ENCODE measurements around the gene KCNA3.

The KCNA3 gene

GRCh38 chr1:110674337-110675059, at the start of gene KCNA3:
TSS of gene KCNA3 (minus strand) at chr1:110674940. CDS start at chr1:110674809, 131 bp downstream.
- DNase-seq (ENCODE audit: low read depth, low spot score), result peak; percentile 12

- no peak for DNase-seq (ENCODE audit: low read depth, low spot score)
Measured at GRCh38 chr1:110722807-110723206, 48.1 kb upstream of the KCNA3 start.

GRCh38 chr1:110719908-110720307, 45.2 kb upstream of the KCNA3 start:
- DNase-seq (ENCODE audit: low read depth, low spot score), result no peak

- no peak for DNase-seq (ENCODE audit: low read depth, low spot score)
Measured at GRCh38 chr1:110718452-110718851, 43.7 kb upstream of the KCNA3 start.

- DNase-seq (ENCODE audit: low read depth, low spot score), result no peak
Measured at GRCh38 chr1:110717179-110717578, 42.4 kb upstream of the KCNA3 start.

- DNase-seq (ENCODE audit: low read depth, low spot score), result no peak
Measured at GRCh38 chr1:110714374-110714995, 39.7 kb upstream of the KCNA3 start.

GRCh38 chr1:110713221-110713620, 38.5 kb upstream of the KCNA3 start:
- DNase-seq (ENCODE audit: low read depth, low spot score), result no peak

- DNase-seq (ENCODE audit: low read depth, low spot score), result no peak
Measured at GRCh38 chr1:110710314-110710713, 35.6 kb upstream of the KCNA3 start.

GRCh38 chr1:110708974-110709440, 34.3 kb upstream of the KCNA3 start:
- no peak for DNase-seq (ENCODE audit: low read depth, low spot score)

GRCh38 chr1:110707232-110707631, 32.5 kb upstream of the KCNA3 start:
- no peak for DNase-seq (ENCODE audit: low read depth, low spot score)

GRCh38 chr1:110706621-110707020, 31.9 kb upstream of the KCNA3 start:
- no peak for DNase-seq (ENCODE audit: low read depth, low spot score)

GRCh38 chr1:110702260-110702659, 27.5 kb upstream of the KCNA3 start:
- no peak for DNase-seq (ENCODE audit: low read depth, low spot score)

GRCh38 chr1:110700767-110701166, 26.0 kb upstream of the KCNA3 start:
- DNase-seq (ENCODE audit: low read depth, low spot score), result no peak

GRCh38 chr1:110697606-110698005, 22.9 kb upstream of the KCNA3 start:
- DNase-seq (ENCODE audit: low read depth, low spot score), result no peak

- no peak for DNase-seq (ENCODE audit: low read depth, low spot score)
Measured at GRCh38 chr1:110696818-110697217, 22.1 kb upstream of the KCNA3 start.

- no peak for DNase-seq (ENCODE audit: low read depth, low spot score)
Measured at GRCh38 chr1:110690709-110691365, 16.1 kb upstream of the KCNA3 start.

GRCh38 chr1:110689868-110690267, 15.1 kb upstream of the KCNA3 start:
- DNase-seq (ENCODE audit: low read depth, low spot score), result no peak

GRCh38 chr1:110688514-110688913, 13.8 kb upstream of the KCNA3 start:
- DNase-seq (ENCODE audit: low read depth, low spot score), result no peak

- DNase-seq (ENCODE audit: low read depth, low spot score), result no peak
Measured at GRCh38 chr1:110687250-110687649, 12.5 kb upstream of the KCNA3 start.

- no peak for DNase-seq (ENCODE audit: low read depth, low spot score)
Measured at GRCh38 chr1:110686188-110686587, 11.4 kb upstream of the KCNA3 start.

GRCh38 chr1:110684491-110684890, 9.8 kb upstream of the KCNA3 start:
- no peak for DNase-seq (ENCODE audit: low read depth, low spot score)

- no peak for DNase-seq (ENCODE audit: low read depth, low spot score)
Measured at GRCh38 chr1:110682898-110683297, 8.2 kb upstream of the KCNA3 start.
